Measurements from ENCODE around the gene TPD52L1.

Gene TPD52L1

GRCh38 chr6:125212377-125212776 is 58.8 kb downstream of the TPD52L1 start:
- no peak for DNase-seq

GRCh38 chr6:125213939-125214338 is 60.4 kb downstream of the TPD52L1 start:
- DNase-seq, result no peak

- DNase-seq, result no peak
These were observed 61.8 kb downstream of the TPD52L1 start for GRCh38 chr6:125215252-125215819.

- DNase-seq, result no peak
These were observed 62.4 kb downstream of the TPD52L1 start for GRCh38 chr6:125216015-125216414.

GRCh38 chr6:125217369-125217768 is 63.8 kb downstream of the TPD52L1 start:
- no peak for DNase-seq

- no peak for DNase-seq
These were observed 64.4 kb downstream of the TPD52L1 start for GRCh38 chr6:125217992-125218391.

GRCh38 chr6:125219361-125219895 is 65.9 kb downstream of the TPD52L1 start:
- DNase-seq, result no peak

- no peak for DNase-seq
These were observed 67.1 kb downstream of the TPD52L1 start for GRCh38 chr6:125220712-125221111.

- no peak for DNase-seq
These were observed 69.2 kb downstream of the TPD52L1 start for GRCh38 chr6:125222531-125223455.

- DNase-seq, result peak; percentile 28
These were observed 70.8 kb downstream of the TPD52L1 start for GRCh38 chr6:125224231-125224861.

- DNase-seq, result no peak
These were observed 73.7 kb downstream of the TPD52L1 start for GRCh38 chr6:125227244-125227643.

GRCh38 chr6:125228981-125229479 is 75.5 kb downstream of the TPD52L1 start:
- DNase-seq, result no peak

GRCh38 chr6:125230674-125231073 is 77.1 kb downstream of the TPD52L1 start:
- DNase-seq, result peak; percentile 37

- no peak for DNase-seq
These were observed 77.6 kb downstream of the TPD52L1 start for GRCh38 chr6:125231133-125231532.

- DNase-seq, result peak; percentile 15
These were observed 78.2 kb downstream of the TPD52L1 start for GRCh38 chr6:125231574-125232343.

GRCh38 chr6:125232466-125232865 is 78.9 kb downstream of the TPD52L1 start:
- peak; percentile 79 for DNase-seq

GRCh38 chr6:125233202-125233601 is 79.6 kb downstream of the TPD52L1 start:
- peak; percentile 10 for DNase-seq

GRCh38 chr6:125236536-125237327 is 83.2 kb downstream of the TPD52L1 start:
- DNase-seq, result peak; percentile 27

GRCh38 chr6:125237764-125238163 is 84.2 kb downstream of the TPD52L1 start:
- no peak for DNase-seq

- DNase-seq, result no peak
These were observed 91.5 kb downstream of the TPD52L1 start for GRCh38 chr6:125245109-125245508.

GRCh38 chr6:125245523-125246264 is 92.1 kb downstream of the TPD52L1 start:
- DNase-seq, result no peak

Data from fibroblast of skin of abdomen (primary cell).